GM12878 (cell line): ENCODE results near the gene NR2F2. TPM values are rescaled to one million over a fixed set of nuclear protein-coding genes. Genes with fewer than 3 reads are reported as not detected.
A peak's percentile ranks its signal among the peaks of the same experiment; 100 is the strongest.

ENCODE experiments used
- BHLHE40 ChIP-seq, 2 experiments: fragments of 450-650 bp in 1 of 2; IDR thresholded peaks; 2 replicates each; pipeline ENCODE4 v1.6.1; 2011 to 2017; ENCODE audit warnings: low read depth in 2 of 2, borderline replicate concordance in 1 of 2, improper control_type of control experiment in 1 of 2, low read length in 1 of 2, mild to moderate bottlenecking in 1 of 2
- CHD1 ChIP-seq: IDR thresholded peaks from 2 replicates; pipeline ENCODE4 v1.6.1; 2012; ENCODE audit warnings: low read depth, low read length, improper control_type of control experiment
- FOXM1 ChIP-seq: IDR thresholded peaks from 2 replicates; pipeline ENCODE4 v1.6.1; 2012; ENCODE audit warnings: low read depth, mild to moderate bottlenecking, inconsistent platforms, low read length, moderate library complexity
- IKZF1 ChIP-seq: fragments of 450-650 bp; conservative IDR thresholded peaks from 2 replicates; pipeline ENCODE4 v1.6.1; 2017; ENCODE audit warnings: antibody characterized with exemption, mild to moderate bottlenecking
- JUNB ChIP-seq: IDR thresholded peaks from 2 replicates; pipeline ENCODE4 v1.6.1; 2016; ENCODE audit warnings: antibody characterized with exemption, mild to moderate bottlenecking
- LARP7 ChIP-seq: fragments of 450-650 bp; IDR thresholded peaks from 2 replicates; pipeline ENCODE4 v1.6.1; 2017; ENCODE audit warnings: mild to moderate bottlenecking
- MEF2B ChIP-seq: fragments of 450-650 bp; IDR thresholded peaks from 2 replicates; pipeline ENCODE4 v1.6.1; 2018; ENCODE audit warnings: mild to moderate bottlenecking, moderate library complexity; ENCODE audit not compliant: partially characterized antibody, poor library complexity, severe bottlenecking
- MTA2 ChIP-seq: fragments of 450-650 bp; IDR thresholded peaks from 2 replicates; pipeline ENCODE4 v1.6.1; 2016; ENCODE audit warnings: low read depth, mild to moderate bottlenecking, moderate library complexity
- NFYA ChIP-seq: IDR thresholded peaks from 2 replicates; pipeline ENCODE4 v1.6.1; 2011; ENCODE audit warnings: low read depth, mild to moderate bottlenecking, low read length, improper control_type of control experiment, borderline replicate concordance
- NR2C1 ChIP-seq: fragments of 450-650 bp; IDR thresholded peaks from 2 replicates; pipeline ENCODE4 v1.6.1; 2017; ENCODE audit warnings: antibody characterized with exemption, mild to moderate bottlenecking, moderate library complexity
- RAD21 ChIP-seq: IDR thresholded peaks from 2 replicates; pipeline ENCODE4 v1.6.1; 2011; ENCODE audit warnings: mild to moderate bottlenecking, low read depth, low read length, moderate library complexity; ENCODE audit not compliant: insufficient read depth
- STAT1 ChIP-seq: fragments of 450-650 bp; conservative IDR thresholded peaks from 2 replicates; pipeline ENCODE4 v1.6.1; 2014; ENCODE audit warnings: antibody characterized with exemption, mild to moderate bottlenecking
- TCF3 ChIP-seq: IDR thresholded peaks from 2 replicates; pipeline ENCODE4 v1.6.1; 2012; ENCODE audit warnings: low read depth, mild to moderate bottlenecking, low read length, borderline replicate concordance; ENCODE audit not compliant: insufficient read depth
- ZSCAN29 ChIP-seq: fragments of 450-650 bp; IDR thresholded peaks from 2 replicates; pipeline ENCODE4 v1.6.1; 2017; ENCODE audit warnings: mild to moderate bottlenecking, moderate library complexity
- polyA plus RNA-seq, 11 experiments: library from polyadenylated mRNA; depleted of rRNA in 4 of 11; unstranded in 6 of 11; stranded (reverse) in 5 of 11; fragments of >200 nt; fragmentation: Nextera tagmentation in 4 of 11; fragmentation: Illumina TruSeq in 1 of 11; extraction: Ambion mirVana in 4 of 11; extraction: Trizol in 1 of 11; gene quantifications; 1 replicate in 1 of 11; 2 replicates in 10 of 11; pipeline versions ENCODE4 v1.2.1 to v1.2.3, GENCODE V29; 2011 to 2016; ENCODE audit warnings: inconsistent platforms in 2 of 11, missing spikeins in 2 of 11, low read depth in 1 of 11
- total RNA-seq, 4 experiments: library from RNA; depleted of rRNA in 3 of 4; stranded (reverse); fragments of >200 nt in 3 of 4; fragmentation: Illumina TruSeq in 1 of 4; extraction: Trizol in 1 of 4; gene quantifications; 2 replicates each; pipeline versions ENCODE4 v1.2.1 to v1.2.3, GENCODE V29; 2013 to 2021
- TF ChIP-seq, protein P1 (sequence below): fragments of 450-650 bp; IDR thresholded peaks from 2 replicates; pipeline ENCODE4 v1.6.1; 2017; ENCODE audit warnings: mild to moderate bottlenecking
- TF ChIP-seq, protein P2 (sequence below): IDR thresholded peaks from 2 replicates; pipeline ENCODE4 v1.6.1; 2011; ENCODE audit warnings: low read depth, low read length, improper control_type of control experiment, borderline replicate concordance
- TF ChIP-seq, protein P3 (sequence below): IDR thresholded peaks from 2 replicates; pipeline ENCODE4 v1.6.1; 2011; ENCODE audit warnings: borderline replicate concordance, low read depth, mild to moderate bottlenecking, moderate library complexity, mixed read lengths, low read length; ENCODE audit not compliant: insufficient read depth; ENCODE audit errors: extremely low read length
- TF ChIP-seq, protein P4 (sequence below): fragments of 450-650 bp; formaldehyde crosslinking; IDR thresholded peaks from 2 replicates; pipeline ENCODE4 v1.4.0; 2020; ENCODE audit warnings: mild to moderate bottlenecking, moderate library complexity
- TF ChIP-seq, protein P5 (sequence below), 3 experiments: IDR thresholded peaks in 2 of 3; conservative IDR thresholded peaks in 1 of 3; 2 replicates each; pipeline ENCODE4 v1.5.1; 2011; ENCODE audit warnings: low read depth in 3 of 3, low read length in 3 of 3, mild to moderate bottlenecking in 3 of 3, control low read depth in 2 of 3, moderate library complexity in 2 of 3, inconsistent platforms in 1 of 3, mixed read lengths in 1 of 3; ENCODE audit not compliant: control insufficient read depth in 2 of 3, insufficient read depth in 1 of 3; ENCODE audit errors: extremely low read depth in 1 of 3

The NR2F2 gene
- total and polyA plus RNA-seq, 10 of the 15 experiments (the other 5 are each of a cell fraction or from before 2014, with no cell fraction given), result 1.1 to 10.1 (median 3.2) TPM

DNA sequence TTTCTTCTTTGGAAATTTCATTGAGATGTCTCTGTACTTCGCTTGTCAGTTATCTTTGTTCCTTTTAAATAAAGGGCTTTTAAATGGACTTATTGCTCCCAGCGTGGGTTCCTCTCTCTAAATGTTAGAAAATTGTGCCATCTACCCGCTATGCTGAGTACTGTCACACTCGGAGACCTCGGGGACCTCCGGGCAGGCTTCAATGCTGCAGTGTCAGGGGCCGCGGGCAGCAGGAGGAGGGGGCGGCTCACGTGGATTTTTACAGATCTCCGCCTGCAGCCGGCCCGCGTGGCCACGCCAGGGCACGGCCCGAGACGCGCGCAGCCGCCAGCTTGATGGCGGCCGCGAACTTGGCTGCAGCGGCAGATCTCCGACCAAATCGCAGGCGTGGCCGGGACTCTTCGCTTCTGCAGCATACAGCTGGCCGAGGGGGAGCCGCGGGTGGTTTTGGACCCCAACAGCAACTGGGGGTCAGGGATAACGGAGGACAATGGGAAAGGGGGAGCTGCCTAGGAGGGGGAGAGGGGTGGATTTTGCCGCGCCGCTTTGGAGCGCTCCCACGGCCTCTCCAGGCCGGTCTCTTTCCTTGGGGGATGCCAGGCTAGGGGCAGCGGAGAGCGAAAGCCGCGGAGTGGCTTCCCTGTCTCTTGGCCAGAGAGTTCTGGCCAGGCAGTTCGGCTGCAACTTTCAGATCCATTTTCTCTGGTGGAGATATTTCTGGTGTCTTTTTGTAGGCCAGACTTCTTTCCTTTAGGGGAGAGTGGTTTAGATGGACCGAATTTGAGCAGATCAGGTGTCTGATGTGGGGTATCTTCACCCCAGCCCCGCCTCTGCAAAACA lies 15.3 kb downstream of the NR2F2 start (continued):
- TF ChIP-seq, protein P1, sequence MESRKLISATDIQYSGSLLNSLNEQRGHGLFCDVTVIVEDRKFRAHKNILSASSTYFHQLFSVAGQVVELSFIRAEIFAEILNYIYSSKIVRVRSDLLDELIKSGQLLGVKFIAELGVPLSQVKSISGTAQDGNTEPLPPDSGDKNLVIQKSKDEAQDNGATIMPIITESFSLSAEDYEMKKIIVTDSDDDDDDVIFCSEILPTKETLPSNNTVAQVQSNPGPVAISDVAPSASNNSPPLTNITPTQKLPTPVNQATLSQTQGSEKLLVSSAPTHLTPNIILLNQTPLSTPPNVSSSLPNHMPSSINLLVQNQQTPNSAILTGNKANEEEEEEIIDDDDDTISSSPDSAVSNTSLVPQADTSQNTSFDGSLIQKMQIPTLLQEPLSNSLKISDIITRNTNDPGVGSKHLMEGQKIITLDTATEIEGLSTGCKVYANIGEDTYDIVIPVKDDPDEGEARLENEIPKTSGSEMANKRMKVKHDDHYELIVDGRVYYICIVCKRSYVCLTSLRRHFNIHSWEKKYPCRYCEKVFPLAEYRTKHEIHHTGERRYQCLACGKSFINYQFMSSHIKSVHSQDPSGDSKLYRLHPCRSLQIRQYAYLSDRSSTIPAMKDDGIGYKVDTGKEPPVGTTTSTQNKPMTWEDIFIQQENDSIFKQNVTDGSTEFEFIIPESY, result no peak
- TF ChIP-seq NR2C1 (peak; percentile 31; the same call in 1 of the 2 replicates), JUNB (no peak), RAD21 (peak; percentile 84), TCF3 (no peak), MEF2B (peak; percentile 58), CHD1 (no peak), BHLHE40 (IDR thresholded peaks at IDR 0.05; ENCODE audit: borderline replicate concordance in 1 of 2, low read depth in 2 of 2, low read length in 1 of 2) (peak; percentile 85 to 88), LARP7 (0 out of 2 replicates have a peak, but pooled peaks have one; percentile 51), NFYA (no peak), STAT1 (no peak), FOXM1 (no peak), MTA2 (no peak), IKZF1 (peak; percentile 65), ZSCAN29 (peak; percentile 72; the same call in 1 of the 2 replicates)
- TF ChIP-seq, protein P2, sequence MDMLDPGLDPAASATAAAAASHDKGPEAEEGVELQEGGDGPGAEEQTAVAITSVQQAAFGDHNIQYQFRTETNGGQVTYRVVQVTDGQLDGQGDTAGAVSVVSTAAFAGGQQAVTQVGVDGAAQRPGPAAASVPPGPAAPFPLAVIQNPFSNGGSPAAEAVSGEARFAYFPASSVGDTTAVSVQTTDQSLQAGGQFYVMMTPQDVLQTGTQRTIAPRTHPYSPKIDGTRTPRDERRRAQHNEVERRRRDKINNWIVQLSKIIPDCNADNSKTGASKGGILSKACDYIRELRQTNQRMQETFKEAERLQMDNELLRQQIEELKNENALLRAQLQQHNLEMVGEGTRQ, result no peak
- TF ChIP-seq, protein P3, sequence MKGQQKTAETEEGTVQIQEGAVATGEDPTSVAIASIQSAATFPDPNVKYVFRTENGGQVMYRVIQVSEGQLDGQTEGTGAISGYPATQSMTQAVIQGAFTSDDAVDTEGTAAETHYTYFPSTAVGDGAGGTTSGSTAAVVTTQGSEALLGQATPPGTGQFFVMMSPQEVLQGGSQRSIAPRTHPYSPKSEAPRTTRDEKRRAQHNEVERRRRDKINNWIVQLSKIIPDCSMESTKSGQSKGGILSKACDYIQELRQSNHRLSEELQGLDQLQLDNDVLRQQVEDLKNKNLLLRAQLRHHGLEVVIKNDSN, result no peak
- TF ChIP-seq, protein P4, sequence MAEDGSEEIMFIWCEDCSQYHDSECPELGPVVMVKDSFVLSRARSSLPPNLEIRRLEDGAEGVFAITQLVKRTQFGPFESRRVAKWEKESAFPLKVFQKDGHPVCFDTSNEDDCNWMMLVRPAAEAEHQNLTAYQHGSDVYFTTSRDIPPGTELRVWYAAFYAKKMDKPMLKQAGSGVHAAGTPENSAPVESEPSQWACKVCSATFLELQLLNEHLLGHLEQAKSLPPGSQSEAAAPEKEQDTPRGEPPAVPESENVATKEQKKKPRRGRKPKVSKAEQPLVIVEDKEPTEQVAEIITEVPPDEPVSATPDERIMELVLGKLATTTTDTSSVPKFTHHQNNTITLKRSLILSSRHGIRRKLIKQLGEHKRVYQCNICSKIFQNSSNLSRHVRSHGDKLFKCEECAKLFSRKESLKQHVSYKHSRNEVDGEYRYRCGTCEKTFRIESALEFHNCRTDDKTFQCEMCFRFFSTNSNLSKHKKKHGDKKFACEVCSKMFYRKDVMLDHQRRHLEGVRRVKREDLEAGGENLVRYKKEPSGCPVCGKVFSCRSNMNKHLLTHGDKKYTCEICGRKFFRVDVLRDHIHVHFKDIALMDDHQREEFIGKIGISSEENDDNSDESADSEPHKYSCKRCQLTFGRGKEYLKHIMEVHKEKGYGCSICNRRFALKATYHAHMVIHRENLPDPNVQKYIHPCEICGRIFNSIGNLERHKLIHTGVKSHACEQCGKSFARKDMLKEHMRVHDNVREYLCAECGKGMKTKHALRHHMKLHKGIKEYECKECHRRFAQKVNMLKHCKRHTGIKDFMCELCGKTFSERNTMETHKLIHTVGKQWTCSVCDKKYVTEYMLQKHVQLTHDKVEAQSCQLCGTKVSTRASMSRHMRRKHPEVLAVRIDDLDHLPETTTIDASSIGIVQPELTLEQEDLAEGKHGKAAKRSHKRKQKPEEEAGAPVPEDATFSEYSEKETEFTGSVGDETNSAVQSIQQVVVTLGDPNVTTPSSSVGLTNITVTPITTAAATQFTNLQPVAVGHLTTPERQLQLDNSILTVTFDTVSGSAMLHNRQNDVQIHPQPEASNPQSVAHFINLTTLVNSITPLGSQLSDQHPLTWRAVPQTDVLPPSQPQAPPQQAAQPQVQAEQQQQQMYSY (CRISPR knock-in tag), result no peak
- TF ChIP-seq, protein P5, sequence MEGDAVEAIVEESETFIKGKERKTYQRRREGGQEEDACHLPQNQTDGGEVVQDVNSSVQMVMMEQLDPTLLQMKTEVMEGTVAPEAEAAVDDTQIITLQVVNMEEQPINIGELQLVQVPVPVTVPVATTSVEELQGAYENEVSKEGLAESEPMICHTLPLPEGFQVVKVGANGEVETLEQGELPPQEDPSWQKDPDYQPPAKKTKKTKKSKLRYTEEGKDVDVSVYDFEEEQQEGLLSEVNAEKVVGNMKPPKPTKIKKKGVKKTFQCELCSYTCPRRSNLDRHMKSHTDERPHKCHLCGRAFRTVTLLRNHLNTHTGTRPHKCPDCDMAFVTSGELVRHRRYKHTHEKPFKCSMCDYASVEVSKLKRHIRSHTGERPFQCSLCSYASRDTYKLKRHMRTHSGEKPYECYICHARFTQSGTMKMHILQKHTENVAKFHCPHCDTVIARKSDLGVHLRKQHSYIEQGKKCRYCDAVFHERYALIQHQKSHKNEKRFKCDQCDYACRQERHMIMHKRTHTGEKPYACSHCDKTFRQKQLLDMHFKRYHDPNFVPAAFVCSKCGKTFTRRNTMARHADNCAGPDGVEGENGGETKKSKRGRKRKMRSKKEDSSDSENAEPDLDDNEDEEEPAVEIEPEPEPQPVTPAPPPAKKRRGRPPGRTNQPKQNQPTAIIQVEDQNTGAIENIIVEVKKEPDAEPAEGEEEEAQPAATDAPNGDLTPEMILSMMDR (IDR thresholded peaks at IDR 0.05 in 2 of 3, conservative IDR thresholded peaks at IDR 0.05 in 1 of 3; ENCODE audit: control insufficient read depth in 2 of 3, extremely low read depth in 1 of 3, insufficient read depth in 1 of 3, low read depth in 3 of 3, low read length in 3 of 3), result peak; percentile 59 to 79 (median 68)
